8988T (cell line): ENCODE data around the gene NCR1.
"Not testable (repeated sequence)": the region's sequence is repeated elsewhere in the genome, so short reads cannot be mapped to it uniquely, and the experiment has no call there.

Experiments used
- DNase-seq: peaks from one replicate; pipeline ENCODE4 v3.0.0; 2011

Gene NCR1

DNA sequence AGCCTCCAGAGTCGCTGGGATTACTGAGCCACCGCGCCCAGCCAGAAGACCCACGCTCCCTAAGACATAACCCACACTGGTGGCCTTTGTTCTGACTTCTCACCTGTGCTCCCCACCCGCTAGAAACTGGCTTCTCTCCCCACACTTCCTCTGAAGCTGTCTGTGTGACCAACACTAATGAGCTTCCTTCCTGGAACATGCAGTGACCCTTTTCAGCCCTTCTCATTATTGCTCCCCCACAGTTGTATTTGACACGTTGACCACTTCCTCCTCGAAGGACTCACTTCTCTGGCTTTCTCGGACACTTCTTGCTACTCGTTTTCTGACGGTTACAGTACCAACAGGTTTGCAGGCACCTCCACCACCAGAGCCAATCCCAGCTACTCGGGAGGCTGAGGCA is 10.9 kb downstream of the NCR1 start:
- no peak for DNase-seq

DNA sequence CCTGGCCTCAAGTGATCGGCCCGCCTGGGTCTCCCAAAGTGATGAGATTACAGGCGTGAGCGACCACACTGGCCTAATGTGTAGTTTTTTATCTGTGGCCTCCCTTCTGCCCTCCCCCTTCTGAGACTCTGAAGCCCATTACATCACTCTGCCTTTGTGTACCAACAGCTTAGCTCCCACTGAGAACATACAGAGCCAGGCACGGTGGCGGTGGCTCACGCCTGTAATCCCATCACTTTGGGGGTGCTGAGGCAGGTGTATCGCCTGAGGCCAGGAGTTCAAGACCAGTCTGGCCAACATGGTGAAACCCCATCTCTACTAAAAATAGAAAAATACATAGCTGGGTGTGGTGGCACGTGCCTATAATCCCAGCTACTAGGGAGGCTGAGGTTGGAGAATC is 12.6 kb downstream of the NCR1 start:
- DNase-seq, result no peak

DNA sequence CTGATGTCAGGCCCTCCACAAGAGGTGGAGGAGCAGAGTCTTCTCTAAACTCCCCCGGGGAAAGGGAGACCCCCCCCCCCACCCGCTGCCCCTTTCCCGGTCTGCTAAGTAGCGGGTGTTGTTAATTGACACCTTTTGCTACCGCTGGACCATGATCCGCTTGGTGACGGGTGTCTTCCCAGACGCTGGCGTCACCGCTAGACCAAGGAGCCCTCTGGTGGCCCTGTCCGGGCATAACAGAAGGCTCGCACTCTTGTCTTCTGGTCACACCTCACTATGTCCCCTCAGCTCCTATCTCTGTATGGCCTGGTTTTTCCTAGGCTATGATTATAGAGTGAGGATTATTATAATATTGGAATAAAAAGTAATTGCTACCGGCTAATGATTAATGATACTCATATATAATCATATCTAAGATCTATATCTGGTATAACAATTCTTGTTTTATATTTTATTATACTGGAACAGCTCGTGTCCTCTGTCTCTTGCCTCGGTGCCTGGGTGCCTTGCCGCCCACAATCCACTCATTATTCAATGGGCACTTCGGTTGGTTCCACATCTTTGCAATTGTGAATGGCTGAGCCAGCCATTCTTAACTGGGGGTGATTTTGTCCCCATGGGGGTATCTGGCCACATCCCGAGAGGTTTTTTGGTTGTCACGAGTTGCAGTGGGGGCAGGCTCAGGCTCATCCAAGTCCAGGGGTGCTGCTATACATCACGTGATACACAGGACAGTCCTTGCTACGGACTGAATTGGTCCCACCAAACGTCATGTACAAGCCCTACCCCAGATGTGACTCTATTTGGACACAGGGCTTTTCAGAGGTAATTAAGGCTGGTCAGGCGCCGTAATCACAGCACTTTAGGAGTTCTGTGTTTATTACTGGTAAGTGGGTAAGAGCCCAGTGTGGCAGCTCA is 14.0 kb downstream of the NCR1 start:
- not testable (repeated sequence) for DNase-seq

- DNase-seq, result no peak
Observed at GRCh38 chr19:54921082-54921481, 15.1 kb downstream of the NCR1 start.

GRCh38 chr19:54923276-54923675 is 17.3 kb downstream of the NCR1 start:
- DNase-seq, result no peak

DNA sequence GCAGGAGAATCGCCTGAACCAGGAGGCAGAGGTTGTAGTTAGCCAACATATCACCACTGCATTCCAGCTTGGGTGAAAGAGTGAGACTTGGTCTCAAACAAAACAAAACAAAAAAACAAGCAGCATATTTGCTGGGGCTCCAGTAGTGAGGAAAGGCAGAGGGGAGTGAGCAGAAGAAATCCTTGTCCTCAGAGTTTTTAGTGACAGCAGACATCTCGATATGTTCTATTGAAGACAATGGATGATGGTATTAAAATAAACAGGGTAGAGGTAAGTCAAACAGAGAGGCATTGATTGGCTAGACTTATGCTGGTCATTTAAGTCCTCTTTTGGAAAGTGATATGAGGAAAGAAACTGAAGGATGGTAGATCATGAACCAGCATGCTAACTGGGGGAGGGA is 22.4 kb downstream of the NCR1 start:
- no peak for DNase-seq

DNA sequence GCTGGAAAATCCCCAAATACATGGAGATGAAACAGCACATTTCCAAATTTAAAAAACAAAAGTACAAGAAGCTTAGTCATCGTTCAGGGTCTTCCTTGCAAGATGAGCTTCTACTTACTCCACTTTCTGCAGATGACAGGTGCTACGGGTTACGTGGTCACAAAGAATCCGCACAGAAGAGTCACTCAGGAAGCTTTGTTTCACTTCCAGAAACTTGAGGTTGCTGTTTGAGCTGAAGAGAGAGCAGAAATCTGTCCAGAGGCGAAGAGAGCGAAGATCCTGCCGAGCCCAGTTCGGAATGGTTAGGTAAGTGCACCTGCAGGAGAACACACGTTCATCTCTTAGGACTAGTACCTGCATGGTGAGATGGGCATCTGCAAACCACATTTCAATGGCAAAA is 32.0 kb downstream of the NCR1 start:
- no peak for DNase-seq

- no peak for DNase-seq
Observed at GRCh38 chr19:54938906-54939305, 33.0 kb downstream of the NCR1 start.

GRCh38 chr19:54939538-54939937 is 33.6 kb downstream of the NCR1 start:
- not testable (repeated sequence) for DNase-seq

DNA sequence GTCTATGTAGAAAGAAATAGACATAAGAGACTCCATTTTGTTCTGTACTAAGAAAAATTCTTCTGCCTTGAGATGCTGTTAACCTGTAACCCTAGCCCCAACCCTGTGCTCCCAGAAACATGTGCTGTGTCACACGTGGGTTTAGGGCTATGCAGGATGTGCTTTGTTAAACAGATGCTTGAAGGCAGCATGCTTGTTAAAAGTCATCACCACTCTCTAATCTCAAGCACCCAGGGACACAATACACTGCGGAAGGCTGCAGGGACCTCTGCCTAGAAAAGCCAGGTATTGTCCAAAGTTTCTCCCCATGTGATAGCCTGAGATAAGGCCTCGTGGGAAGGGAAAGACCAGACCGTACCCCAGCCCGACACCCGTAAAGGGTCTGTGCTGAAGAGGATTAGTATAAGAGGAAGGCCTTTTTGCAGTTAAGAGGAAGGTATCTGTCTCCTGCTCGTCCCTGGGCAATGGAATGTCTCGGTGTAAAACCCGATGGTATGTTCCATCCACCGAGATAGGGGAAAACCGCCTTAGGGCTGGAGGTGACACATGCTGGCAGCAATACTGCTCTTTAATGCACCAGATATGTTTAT is 37.9 kb downstream of the NCR1 start:
- DNase-seq, result not testable (repeated sequence)

GRCh38 chr19:54947381-54947780 is 41.4 kb downstream of the NCR1 start, which contains the start of gene NLRP7:
Gene NLRP7 (minus strand): TSS chr19:54947530.
- no peak for DNase-seq

DNA sequence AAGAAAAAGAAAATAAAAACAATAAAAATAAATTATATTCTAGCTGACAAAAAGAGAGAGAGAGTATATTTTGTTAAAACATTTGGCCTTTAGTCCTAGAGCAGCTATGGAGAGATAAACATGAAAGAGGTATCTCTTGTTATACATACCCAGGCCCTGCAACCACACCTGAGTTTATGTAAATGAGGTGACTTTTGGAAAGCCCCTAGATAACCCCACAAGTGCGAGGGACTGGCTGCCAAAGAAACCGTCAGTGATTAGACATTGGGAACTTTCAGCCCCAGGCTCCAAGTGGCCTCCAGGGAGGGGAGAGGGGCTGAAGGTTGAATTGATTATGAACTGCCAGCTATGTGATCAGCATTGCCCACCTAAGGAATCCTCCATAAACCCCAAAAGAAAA is 43.5 kb downstream of the NCR1 start:
- no peak for DNase-seq

GRCh38 chr19:54950580-54950979 is 44.6 kb downstream of the NCR1 start:
- not testable (repeated sequence) for DNase-seq

- no peak for DNase-seq
Observed at GRCh38 chr19:54952591-54953344, 46.8 kb downstream of the NCR1 start.

DNA sequence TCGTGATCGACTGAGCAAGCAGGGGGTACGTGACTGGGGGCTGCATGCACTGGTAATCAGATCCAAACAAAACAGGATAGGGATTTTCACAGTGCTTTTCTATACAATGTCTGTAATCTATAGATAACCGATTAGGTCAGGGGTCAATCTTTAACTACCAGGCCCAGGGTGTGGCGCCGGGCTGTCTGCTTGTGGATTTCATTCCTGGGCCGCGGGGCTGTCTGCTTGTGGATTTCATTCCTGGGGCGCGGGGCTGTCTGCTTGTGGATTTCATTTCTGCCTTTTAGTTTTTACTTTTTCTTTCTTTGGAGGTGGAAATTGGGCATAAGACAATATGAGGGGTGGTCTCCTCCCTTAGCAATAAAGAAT is 47.4 kb downstream of the NCR1 start:
- not testable (repeated sequence) for DNase-seq

DNA sequence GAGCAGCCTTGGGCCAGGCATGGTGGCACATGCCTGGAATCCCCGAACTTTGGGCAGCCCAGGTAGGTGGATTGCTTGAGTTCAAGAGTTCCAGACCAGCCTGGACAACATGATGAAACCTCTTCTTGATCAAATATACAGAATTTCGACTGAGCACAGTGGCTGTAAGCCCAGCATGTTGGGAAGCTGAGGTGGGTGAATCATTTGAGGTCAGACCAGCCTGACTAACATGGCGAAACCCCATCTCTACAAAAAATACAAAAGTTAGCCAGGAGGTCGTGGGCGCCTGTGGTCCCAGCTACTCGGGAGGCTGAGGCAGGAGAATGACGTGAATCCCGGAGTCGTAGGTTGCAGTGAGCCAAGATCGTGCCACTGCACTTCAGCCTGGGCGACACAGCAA is 49.4 kb downstream of the NCR1 start:
- no peak for DNase-seq

DNA sequence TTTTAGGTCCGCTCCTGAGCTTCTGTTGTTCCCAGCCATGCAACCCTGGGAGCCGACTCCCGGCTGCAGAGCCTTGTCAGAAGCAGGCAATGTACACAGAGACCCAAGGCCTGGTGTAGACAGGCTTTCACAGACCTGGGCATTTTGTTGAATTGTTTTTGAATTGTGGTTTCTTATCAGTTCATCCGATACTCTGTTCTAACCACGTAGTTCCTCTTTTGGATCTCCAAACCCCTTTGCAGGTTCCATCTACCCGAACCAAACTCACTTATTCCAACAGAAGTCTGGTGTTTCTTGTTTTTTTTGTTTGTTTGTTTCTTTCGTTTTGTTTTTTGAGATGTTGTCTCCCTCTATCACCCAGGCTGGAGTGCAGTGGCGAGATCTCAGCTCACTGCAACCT is 53.9 kb downstream of the NCR1 start:
- DNase-seq, result no peak
